NK-92 (cell line): ENCODE results near the gene ANKRD13D.

Experiments
- DNase-seq: peaks from one replicate; lab custom pipeline; 2025; ENCODE audit not compliant: unreplicated experiment; lab: John Stamatoyannopoulos, UW

ANKRD13D gene

DNA sequence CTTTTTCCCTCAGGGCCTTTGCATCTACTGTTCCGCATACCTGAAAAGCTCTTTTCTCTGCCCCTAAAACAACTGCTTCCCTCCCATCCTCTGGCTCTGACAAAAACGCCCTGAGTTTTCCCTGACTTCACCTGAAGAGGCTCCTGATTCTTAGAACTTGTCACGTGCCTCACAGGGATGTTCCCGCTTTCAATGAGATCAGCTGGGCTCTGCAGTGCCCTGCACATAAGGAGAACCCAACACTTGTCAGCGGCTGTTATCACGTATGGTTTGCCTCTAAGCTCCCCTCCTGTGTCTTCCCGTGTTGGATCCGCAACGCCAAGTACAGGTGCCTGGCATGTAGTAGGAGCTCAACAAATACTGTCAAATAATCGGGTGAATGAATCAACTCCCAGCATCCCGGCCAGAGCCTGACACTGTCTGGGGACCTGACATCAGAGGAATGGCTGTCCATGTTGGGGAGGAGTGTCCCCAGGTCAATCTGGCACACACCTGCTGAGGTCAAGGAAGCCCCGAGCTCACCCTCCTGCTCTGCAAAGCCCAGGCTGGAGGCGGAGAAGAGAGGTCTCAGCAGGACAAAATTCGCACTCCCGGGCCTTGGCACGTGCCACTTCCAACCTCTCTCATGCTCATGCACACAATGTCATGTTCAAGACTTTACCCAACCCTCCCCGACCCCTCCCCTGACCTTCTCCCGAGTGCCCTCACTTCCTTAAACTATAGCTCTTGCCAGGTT, 27.0 kb upstream of the ANKRD13D start:
- DNase-seq: no peak

DNA sequence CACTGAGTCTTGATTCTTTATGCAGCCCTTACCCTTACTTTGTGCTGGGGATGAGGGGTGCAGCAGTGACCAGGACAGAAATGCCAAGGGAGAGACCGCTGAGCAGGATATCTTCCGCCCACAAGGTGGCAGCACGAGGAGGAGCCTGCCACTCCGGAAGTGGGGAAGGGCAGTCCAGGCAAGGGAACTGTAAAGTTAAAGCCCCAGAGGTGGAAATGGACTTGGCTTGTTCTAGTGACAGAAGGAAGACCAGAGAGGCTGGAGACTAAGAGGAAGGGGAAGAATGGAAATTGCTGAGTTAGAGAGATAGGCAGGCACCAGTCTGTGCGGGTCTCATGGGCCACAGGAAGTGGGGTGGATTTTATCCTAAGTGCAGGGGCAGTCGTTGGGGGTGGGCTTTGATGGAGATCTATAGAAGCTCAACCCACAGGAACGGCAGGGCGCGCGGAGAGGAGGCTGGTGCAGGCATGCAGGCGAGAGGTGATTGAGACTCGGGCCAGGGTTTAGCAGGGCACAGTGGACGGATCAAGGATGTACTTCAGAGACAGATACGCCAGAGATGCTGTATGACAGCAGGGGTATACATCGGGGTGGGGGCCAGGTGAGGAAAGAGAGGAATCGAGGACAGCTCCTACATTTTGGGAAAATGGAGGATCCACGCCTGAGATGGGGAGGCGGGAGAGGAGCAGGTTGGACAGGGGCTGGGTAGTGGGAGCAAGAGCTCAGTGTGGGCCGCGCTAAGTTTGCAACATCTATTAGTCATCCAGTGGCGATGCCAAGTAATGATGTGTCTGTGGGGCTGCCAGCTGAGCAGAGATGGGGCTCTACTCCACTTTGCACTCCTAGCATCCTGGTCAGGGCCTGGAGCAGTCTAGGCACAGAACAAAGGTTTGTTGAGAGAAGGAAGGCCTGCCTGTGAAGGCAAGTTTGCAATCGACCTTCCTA, 26.1 kb upstream of the ANKRD13D start:
- no peak for DNase-seq

DNA sequence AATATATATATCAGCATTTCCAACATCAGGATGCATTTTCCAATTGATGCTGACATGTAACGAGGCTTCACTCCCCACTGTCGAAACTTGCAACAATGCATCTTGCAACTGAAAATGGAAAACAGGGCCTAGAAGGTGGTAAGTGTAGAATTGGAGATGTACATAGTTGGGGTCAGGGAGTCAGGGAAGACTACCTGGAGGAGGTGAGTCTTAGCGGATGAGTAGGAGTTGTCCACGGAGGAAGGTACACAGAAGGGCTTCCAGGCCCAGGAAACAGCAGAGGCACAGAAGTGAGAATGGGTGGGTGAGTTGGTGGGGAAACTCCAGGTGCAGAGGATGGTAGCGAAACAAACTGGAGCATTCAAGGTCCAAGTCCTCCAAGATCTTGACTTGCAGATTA, 24.8 kb upstream of the ANKRD13D start:
- no peak for DNase-seq

DNA sequence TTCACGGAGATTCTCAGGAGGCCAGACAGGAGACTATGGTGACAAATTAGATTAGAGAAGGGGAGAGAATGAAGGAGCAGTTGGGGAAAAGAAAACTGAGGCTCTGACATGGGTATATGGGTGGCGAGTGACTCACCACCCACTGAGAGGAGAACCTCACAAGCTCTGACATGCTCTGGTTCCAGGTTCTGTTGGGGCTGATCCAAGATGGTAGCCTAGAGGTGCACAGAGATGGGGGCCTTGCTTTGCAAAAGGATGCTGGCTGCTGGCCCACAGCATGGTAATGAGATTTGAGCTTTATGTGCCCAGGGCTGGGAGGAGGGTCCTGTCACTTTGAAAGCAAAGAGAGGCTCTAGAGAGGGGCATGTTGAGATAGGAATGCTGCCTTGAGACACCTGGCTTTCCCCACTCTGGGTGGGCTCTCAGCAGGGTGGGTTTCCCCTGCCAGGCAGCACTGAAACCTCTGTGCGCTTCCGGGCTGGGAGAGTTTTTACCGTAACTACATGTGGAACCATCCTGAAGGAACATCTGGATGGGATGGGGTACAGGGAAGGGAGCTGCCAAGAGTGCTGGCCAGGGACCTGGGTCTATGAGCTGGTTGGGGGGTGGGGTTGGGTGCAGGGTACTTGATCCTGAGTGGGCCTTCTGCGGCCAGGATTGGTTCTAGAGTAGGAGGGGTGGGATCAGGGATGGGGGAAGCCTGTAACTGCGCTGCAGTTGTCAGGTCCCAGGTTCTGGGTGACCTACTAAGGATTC, 24.0 kb upstream of the ANKRD13D start:
- no peak for DNase-seq

DNA sequence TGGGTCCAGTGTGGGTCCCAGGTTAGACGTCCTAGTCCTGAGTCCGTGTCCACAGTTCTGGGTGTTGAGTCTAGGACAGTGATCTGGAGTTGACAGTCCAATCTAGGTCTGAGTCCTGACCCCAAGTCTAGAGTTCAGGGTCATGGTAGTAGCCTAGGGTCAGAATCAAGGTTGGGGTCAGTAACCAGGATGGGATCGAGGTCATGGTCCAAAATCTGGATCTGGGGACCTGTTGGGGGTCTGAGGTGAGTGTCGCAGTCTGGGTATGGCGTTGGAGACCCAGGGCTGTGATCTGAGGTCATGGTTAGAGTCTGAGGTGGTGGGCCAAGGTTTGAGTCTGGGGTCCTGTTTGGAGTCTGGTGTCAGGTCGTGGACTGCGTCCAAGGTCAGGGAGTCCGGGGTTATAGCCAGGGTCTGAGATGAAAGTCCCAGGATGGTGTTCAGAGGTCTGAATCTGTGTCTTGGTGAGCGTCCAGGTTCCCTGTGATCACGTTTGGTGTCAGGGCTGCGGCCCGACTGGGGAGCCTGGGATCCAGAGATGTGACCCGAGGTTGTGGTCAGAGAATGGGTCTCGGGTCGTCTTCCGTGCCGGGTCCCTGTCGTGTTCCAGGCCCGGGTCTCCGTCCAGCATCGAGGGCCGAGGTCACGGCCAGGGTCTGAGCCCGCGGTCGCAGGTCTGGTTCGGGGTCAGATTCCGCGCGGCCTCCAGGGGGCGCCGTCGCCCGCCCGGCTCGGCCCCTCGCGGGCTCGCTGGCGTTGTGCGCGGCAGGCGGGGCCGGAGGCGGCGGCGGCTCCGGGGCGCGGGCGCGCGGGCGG, 23.3 kb upstream of the ANKRD13D start:
- no peak for DNase-seq

DNA sequence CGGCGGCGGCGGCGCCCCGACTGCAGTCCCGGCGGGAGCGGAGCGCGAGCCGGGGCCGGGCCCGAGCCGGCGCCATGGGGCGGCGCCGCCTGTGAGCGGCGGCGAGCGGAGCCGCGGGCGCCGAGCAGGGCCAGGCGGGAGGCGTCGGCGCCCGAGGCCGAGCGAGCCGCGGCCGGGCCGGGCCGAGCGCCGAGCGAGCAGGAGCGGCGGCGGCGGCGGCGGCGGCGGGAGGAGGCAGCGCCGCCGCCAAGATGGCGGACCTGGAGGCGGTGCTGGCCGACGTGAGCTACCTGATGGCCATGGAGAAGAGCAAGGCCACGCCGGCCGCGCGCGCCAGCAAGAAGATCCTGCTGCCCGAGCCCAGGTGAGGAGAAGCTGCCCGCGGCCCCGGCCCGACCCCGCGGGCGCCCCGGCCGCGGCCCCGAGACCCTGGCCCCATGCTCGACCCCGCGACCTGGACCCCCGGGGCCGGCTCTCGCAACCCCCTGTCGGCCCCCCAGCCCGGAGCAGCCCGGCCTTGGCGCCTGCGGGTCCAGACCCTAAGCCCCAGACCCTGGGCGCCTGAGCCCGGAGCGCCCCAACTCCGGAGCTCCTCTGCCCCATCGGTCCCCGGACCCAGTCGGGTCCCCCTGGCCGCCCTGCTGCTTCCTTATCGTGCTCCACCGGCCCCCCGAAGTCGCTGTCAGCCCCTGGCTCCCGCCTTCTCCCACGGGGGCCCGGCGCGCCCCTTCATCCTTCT, 22.5 kb upstream of the ANKRD13D start, which contains the start of gene GRK2:
Gene GRK2 (plus strand): TSS at position 25 of the 739 bp plus-strand sequence. CDS start 227 bp downstream, at position 252.
- DNase-seq: no peak

DNA sequence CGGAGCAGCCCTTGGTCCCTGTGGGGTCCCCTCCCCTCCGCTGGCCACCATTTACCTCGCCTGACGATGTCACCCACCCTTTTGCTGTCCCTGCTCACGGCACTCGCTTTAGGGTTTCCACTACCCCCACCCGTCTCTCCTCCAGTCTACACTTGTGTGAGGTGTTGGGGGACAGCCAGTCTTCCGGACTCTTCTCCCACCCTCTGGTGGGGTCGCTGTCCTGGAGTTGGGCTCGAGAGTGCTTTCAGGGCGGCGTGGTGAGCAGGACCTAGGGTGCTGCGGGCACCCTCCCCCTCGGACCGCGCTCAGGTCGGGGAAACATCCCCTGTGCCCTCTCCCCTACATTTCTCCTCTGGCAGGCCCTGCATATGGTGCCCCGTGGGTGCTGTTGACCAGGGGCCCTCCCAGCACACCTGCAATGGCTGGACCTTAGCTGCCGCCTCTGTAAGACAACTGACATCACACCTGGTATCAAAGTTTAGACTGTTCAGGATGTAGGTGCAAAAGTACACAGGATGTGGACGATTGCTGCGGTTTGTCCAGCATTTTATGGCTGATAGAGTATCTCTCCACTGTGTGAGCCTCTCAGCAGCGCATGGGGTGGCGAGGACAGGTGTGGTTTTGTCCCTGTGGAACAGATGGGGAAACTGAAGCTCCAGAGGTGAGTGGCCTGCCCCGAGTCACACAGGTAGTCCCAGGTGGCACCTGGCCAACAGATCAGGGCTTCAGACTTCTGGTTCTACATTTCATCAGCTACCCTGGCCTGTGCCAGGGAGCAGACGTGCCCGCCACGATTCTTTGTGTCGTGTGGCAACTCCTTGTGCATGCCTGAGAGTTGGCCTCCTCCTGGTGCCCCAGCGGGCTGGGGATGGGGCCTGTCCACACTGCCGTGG, 21.7 kb upstream of the ANKRD13D start:
- no peak for DNase-seq

DNA sequence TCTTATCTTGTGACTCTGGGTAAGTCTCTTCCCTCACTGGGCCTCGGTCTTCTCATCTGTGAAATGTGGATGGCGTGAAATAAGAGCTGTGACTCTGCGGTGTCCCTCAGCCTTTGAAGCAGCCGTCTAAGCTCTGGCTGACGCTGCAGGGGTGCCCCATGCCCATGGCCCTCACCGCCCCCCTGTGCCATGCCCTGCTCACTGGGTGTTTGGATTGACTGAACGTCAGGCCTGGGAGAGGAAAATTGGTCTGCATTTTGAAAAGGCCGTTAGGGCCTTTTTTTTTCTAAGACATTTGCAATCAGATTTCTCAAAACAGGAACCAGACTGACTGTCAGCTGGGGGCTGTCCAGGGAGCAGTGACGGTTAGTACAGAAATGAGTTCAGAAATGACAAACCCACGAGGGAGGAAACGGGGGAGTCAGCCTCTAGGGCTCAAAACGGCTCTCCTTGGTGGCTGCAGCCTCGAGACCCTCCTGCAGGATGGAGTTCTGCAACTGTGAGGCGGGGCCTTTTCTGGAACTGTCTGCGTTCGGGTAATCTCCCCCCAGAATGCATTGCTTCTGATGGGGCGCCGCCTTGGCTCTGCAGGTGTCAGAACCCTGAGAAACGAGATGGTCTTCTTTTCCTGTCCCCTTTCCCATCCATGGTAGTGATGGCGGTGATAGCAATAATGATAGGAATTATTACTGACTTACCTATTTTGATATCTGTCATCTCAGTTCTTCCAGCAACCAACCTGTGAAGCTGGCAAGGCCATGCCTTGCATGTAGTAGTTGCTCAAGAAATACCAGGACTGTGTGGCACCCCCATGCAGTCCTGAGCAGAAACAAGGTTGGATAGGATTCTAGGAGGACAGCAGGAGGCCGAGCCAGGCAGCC, 20.8 kb upstream of the ANKRD13D start:
- DNase-seq: no peak

DNA sequence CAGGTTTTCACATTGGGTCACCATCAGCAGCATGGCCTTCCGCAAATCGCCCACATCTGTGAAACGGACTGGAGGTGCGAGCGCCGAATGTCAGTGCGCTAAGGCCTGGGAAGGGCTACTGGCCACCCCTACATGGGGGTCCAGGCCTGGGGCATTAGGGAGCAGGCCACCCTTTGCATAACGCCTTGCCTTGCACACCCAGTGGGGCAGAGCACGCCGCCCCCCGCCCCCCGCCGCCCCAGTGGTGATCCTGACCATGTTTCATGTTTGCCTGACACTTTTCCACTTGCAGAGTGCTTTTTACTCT, 20.2 kb upstream of the ANKRD13D start:
- no peak for DNase-seq

DNA sequence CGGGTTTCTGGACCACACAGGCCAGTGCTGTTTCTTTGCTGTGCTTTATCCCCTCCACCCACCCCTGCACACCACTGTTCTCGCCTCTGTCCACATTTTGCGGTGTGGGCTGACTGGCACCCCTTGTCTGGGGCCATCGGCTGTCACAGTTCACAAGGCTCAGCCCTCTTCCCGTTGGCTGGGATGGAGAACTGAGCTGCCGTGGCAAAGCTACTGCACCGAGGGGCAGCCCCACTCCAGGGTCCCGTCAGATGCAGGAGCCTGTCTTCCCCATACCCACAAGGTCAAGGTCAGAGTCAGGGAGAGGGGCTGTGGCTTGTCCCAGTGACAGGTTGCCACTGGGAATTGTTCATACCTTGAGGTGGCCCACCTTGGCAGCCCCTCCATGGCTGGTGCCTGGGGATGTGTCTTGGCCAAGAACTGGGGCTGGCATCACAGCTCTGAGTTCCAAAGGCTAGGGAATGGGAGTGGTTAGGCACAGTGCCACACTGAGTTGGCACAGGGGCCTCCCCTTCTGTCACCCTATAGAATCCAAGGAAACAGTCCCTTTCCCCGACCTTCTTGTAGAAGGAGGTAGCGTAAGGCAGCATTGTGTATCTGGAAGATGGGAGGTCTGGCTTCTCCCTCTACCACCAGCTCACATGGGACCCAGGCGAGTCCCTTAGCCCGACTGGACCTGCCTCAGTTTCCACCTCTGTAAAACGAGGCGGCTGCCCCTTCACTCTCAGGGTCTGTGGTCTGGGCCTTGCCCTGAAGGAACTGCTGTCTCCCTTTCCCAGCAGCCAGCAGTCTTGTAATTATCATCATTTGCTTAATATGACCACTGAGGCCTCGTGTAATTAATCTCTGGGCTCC, 19.5 kb upstream of the ANKRD13D start:
- DNase-seq: no peak

DNA sequence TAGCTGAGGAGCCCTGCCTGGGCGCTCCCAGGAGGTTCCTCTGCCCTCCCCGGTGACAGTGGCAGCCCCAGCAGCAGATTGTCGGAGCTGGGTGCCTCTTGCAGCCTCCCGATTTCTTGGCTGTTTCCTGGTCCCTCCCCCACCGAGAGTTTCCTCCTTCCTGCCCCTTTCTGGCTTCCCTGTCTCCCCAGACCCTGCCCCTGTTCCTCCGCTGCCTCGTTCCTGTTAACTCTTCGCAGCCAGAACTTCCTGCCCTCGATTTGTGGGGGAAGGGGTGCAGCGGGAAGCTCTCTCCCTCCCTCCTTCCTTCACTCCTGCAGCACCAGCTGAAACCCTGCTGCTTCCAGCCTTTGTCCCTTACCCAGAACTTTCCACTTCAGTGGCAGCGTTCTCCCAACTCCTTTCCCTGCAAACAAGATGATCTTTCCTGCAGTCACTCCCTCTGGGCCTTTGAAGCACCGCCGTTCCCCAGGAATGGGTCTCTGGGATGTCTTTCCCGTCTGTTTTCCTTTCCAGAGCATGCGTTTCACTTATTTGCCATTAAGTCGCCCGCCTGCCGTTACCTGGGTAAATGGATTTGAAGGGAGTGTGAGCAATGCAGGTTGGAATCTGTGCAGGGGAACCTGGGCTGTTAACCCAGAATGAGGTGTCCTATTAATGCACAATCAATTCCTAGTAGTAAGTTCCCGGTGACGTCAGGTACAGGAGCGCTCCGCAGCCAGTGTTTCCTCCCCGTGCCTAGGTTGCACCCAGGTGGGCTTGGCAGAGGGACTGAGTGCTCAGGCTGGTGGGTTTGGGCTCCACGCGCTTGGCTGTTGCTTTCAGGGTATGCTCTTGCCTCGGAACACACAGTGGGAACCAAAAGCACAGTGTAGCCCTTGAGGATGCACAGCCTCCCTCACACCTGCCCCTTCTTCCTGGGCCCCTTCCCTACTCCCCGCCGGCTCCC, 18.6 kb upstream of the ANKRD13D start:
- no peak for DNase-seq

DNA sequence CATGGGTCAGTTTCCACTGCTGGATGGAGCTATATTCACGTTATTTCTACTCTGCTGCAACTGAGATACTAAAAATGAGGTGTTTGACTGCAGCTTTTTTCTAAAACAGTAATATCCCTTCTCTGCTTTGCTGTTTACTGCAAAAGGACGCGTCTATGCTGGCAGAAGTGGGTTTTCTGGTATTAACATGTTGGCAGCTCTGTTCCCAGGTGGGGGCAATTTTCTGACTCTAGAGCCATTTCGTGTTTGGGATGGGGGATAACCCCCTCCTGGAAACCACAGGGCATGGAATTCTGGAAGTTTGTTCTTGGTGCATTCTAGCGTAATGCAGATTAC, 17.9 kb upstream of the ANKRD13D start:
- DNase-seq: no peak

DNA sequence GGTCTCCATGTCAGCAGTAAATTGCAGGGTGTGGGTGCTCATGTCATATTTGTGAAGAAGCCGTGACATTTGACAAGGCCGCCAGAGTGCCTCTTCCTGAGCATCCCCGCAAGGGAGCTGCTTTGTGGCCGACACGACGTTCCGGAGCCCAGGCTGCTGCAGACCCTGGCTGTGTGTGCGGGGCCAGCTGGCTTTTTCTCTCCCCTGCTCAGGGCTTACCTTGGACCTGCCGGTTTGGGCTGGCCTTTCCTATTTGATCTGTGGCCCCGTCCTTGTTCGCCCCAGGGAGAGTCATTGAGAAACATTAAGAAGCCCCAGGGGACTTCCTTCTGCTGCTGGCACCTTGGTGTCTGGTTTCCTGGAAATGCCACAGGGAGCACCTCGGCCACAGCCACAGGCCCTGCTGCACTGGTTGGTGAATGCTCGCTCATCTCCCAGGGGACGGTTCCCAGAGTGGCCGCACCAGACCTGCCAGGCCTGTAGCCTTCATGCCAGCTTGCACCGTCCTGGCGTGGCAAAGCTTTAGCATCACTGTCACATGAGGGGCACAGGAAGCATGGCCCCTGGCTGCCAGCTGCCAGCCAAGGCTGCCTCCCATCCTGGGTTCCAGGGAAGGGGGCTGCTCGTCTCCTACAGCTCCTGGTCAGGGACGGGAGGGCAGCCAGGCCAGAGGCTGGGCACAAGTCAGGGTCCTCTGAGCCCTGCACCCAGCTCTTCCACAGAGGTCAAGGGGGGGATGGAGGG, 17.4 kb upstream of the ANKRD13D start:
- DNase-seq: no peak

DNA sequence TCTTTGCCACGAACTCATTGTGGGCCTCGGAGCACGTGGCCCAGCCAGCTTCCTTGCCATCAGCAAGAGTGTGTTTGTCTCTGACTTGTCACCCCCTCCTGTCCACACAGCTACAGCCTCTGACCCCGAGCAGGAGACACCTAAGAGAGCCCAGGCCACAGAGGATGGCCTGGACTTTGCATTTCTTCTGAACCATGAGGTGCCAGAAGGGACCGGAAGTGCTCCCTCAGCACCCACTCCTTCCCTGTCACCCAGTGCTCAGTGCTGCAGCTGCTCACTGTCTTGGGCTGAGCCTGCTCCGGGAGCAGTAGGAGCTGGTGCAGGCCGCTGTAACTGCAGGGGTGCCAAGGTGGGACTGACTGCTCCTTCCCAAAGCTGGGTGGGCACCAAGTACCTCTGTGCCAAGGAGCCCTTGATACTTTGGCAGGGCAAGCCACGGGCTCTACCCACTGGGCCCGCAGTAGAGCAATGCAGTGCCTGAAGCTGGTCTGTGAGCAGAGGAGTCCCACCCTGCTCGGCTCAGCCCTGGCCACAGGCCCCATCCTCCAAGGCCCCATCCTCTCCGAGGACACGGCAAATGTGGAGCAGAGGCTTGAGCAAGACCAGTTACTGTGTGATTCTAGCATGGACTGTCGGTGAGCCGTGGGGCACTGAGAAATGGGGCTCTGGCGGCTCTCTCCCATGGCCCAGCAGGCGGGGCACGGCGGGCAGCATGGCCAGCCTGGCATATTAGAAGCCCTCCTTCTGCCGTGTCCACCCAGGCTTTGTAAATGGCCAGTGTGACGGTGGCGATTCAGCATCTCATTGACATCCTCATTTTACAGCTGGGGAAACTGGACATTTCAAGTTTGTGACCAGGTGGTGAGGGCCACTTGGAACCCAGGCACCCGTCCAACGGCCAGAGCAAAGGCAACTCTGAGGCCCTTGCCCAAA, 16.5 kb upstream of the ANKRD13D start:
- no peak for DNase-seq
